ENCODE measurements around the gene CDH13.

GRCh38 chr16:82876951-82877350 is 250.2 kb downstream of the CDH13 start:
- TF ChIP-seq POLR2AphosphoS5 (IDR thresholded peaks at IDR 0.05; ENCODE audit: borderline replicate concordance, low read depth, low read length) (no peak), EZH2 (IDR thresholded peaks at IDR 0.05) (no peak), FOXP2 (optimal IDR thresholded peaks at IDR 0.05; ENCODE audit: control extremely low read depth, extremely low read length, insufficient read depth) (no peak)

Data from SK-N-MC (cell line).